HCT116 (cell line): ENCODE measurements around the gene RABGAP1. TPM values are rescaled to one million over a fixed set of nuclear protein-coding genes. Genes with fewer than 3 reads are reported as not detected.

Experiments
- ATAC-seq: fragments of 200-7000 bp; cut with Tn5 transposase; 2 replicates; pipeline ENCODE4 v1.9.1; 2020; ENCODE audit warnings: mild to moderate bottlenecking, moderate library complexity
- BruUV-seq: library from RNA; stranded (reverse); fragments of 400-500 nt; replicated peaks from 2 replicates; lab custom pipeline; 2021; lab: Mats Ljungman, UMichigan
- CTCF ChIA-PET: fragments of 300-600 bp; sonication (Branson Sonifier 250); formaldehyde crosslinking; loops from one replicate; lab custom pipeline; 2021; ENCODE audit warnings: antibody characterized with exemption; lab: Charles Lee
- POLR2A ChIA-PET: fragments of 300-600, 350-600 bp; sonication (Branson Sonifier 250); formaldehyde crosslinking; loops from one replicate; lab custom pipeline; 2021; ENCODE audit warnings: antibody characterized with exemption; lab: Charles Lee
- RAD21 ChIA-PET, 2 experiments: fragments of 300-600 bp; sonication (Branson Sonifier 250); formaldehyde crosslinking; loops; one replicate each; lab custom pipeline; 2023; ENCODE audit warnings: low total read pairs in 2 of 2; ENCODE audit not compliant: uncharacterized antibody in 2 of 2, unreplicated experiment in 2 of 2, low non-redundant PET in 1 of 2; lab: Charles Lee
- DNase-seq: peaks from one replicate; pipeline ENCODE4 v3.0.0-alpha.2; 2010; ENCODE audit warnings: low read depth, low spot score
- H2AFZ ChIP-seq: fragments of 200-600 bp; shearing (Covaris generic), sonication (generic); 2 replicates; pipeline ENCODE4 v1.6.1; 2017; ENCODE audit warnings: low read depth, mixed run types, mixed read lengths, antibody characterized with exemption, low read length; ENCODE audit not compliant: poor library complexity, severe bottlenecking
- H3K27ac ChIP-seq: 2 replicates; pipeline ENCODE4 v1.5.1; 2012; ENCODE audit warnings: low read depth, low read length
- H3K27me3 ChIP-seq: fragments of 200-600 bp; sonication (generic); 2 replicates; pipeline ENCODE4 v1.6.1; 2016; ENCODE audit warnings: mixed run types, low read length, mixed read lengths; ENCODE audit not compliant: insufficient read depth
- H3K36me3 ChIP-seq, 2 experiments: fragments of 200-500 bp in 1 of 2; fragments of 200-600 bp in 1 of 2; sonication (Bioruptor generic) in 1 of 2; sonication (generic) in 1 of 2; 2 replicates each; pipeline versions ENCODE4 v1.5.1 to v1.6.1; 2014 to 2016; ENCODE audit warnings: low read length in 2 of 2, inconsistent platforms in 1 of 2, mixed read lengths in 1 of 2, mixed run types in 1 of 2; ENCODE audit not compliant: insufficient read depth in 2 of 2, control insufficient read depth in 1 of 2
- H3K4me1 ChIP-seq, 2 experiments: fragments of 200-600 bp in 1 of 2; sonication (generic) in 1 of 2; 2 replicates each; pipeline versions ENCODE4 v1.5.1 to v1.6.1; 2012 to 2017; ENCODE audit warnings: low read length in 2 of 2, inconsistent platforms in 1 of 2, mild to moderate bottlenecking in 1 of 2, mixed read lengths in 1 of 2, mixed run types in 1 of 2, moderate library complexity in 1 of 2; ENCODE audit not compliant: insufficient read depth in 2 of 2, control insufficient read depth in 1 of 2
- H3K4me2 ChIP-seq: fragments of 200-600 bp; sonication (generic); 2 replicates; pipeline ENCODE4 v1.6.1; 2017; ENCODE audit warnings: mixed run types, low read length, mixed read lengths
- H3K4me3 ChIP-seq, 2 experiments: fragments of 200-600 bp in 1 of 2; sonication (generic) in 1 of 2; replicated peaks in 1 of 2; 2 replicates each; pipeline ENCODE4 v1.5.1; 2011 to 2016; ENCODE audit warnings: low read length in 2 of 2, control low read depth in 1 of 2, low read depth in 1 of 2, mild to moderate bottlenecking in 1 of 2, mixed read lengths in 1 of 2, mixed run types in 1 of 2
- H3K79me2 ChIP-seq: fragments of 200-600 bp; sonication (generic); 2 replicates; pipeline ENCODE4 v1.6.1; 2017; ENCODE audit warnings: mild to moderate bottlenecking, mixed run types, low read length, moderate library complexity, mixed read lengths; ENCODE audit not compliant: insufficient read depth
- H3K9ac ChIP-seq: fragments of 200-600 bp; sonication (generic); 2 replicates; pipeline ENCODE4 v1.6.1; 2016; ENCODE audit warnings: low read length, mixed read lengths
- H3K9me2 ChIP-seq: fragments of 200-600 bp; sonication (generic), shearing (Covaris generic); 2 replicates; pipeline ENCODE4 v1.6.1; 2017; ENCODE audit warnings: mixed run types, mild to moderate bottlenecking, moderate library complexity; ENCODE audit not compliant: insufficient read depth
- H3K9me3 ChIP-seq, 2 experiments: fragments of 200-500 bp in 1 of 2; fragments of 200-600 bp in 1 of 2; sonication (Bioruptor generic) in 1 of 2; sonication (generic) in 1 of 2; 2 replicates each; pipeline ENCODE4 v1.6.1; 2014 to 2017; ENCODE audit warnings: low read length in 2 of 2, mixed read lengths in 2 of 2, inconsistent platforms in 1 of 2, low read depth in 1 of 2, mild to moderate bottlenecking in 1 of 2, mixed run types in 1 of 2, moderate library complexity in 1 of 2; ENCODE audit not compliant: control insufficient read depth in 1 of 2, insufficient read depth in 1 of 2
- H4K20me1 ChIP-seq: fragments of 200-600 bp; sonication (generic), shearing (Covaris generic); 2 replicates; pipeline ENCODE4 v1.6.1; 2017; ENCODE audit warnings: mixed run types, mild to moderate bottlenecking, moderate library complexity; ENCODE audit not compliant: insufficient read depth
- CTCF ChIP-seq, 3 experiments: fragments of 200-600 bp in 1 of 3; sonication (generic) in 1 of 3; IDR thresholded peaks in 2 of 3; conservative IDR thresholded peaks in 1 of 3; 2 replicates each; pipeline ENCODE4 v1.5.1; 2012 to 2017; ENCODE audit warnings: low read depth in 2 of 3, low read length in 2 of 3, antibody characterized with exemption in 1 of 3, borderline replicate concordance in 1 of 3, control low read depth in 1 of 3, mild to moderate bottlenecking in 1 of 3, mixed read lengths in 1 of 3, mixed run types in 1 of 3, moderate library complexity in 1 of 3; ENCODE audit not compliant: insufficient read depth in 1 of 3
- MAX ChIP-seq: IDR thresholded peaks from 2 replicates; pipeline ENCODE4 v1.6.1; 2012
- SIN3A ChIP-seq: IDR thresholded peaks from 2 replicates; pipeline ENCODE4 v1.6.1; 2012; ENCODE audit warnings: low read depth
- YY1 ChIP-seq: IDR thresholded peaks from 2 replicates; pipeline ENCODE4 v1.6.1; 2011; ENCODE audit warnings: low read length, low read depth, moderate library complexity, mild to moderate bottlenecking; ENCODE audit not compliant: insufficient replicate concordance; ENCODE audit errors: extremely low read depth
- ZBTB33 ChIP-seq: IDR thresholded peaks from 2 replicates; pipeline ENCODE4 v1.6.1; 2011; ENCODE audit warnings: mild to moderate bottlenecking, low read length, moderate library complexity; ENCODE audit not compliant: insufficient replicate concordance; ENCODE audit errors: extremely low read depth
- ZFX ChIP-seq: fragments of 450-650 bp; IDR thresholded peaks from 2 replicates; pipeline ENCODE4 v1.6.1; 2017
- ZNF274 ChIP-seq: fragments of 200-500 bp; sonication (Bioruptor generic); IDR thresholded peaks from 2 replicates; pipeline ENCODE4 v1.6.1; 2014; ENCODE audit warnings: mild to moderate bottlenecking, low read depth, low read length, inconsistent platforms
- intact Hi-C: fragments of 100-400 bp; cut with micrococcal nuclease; formaldehyde crosslinking; loops from 2 replicates; pipeline ENCODE4 v1.10.0; 2022
- total RNA-seq: library from RNA; stranded (reverse); gene quantifications from one replicate; pipeline ENCODE4 v1.2.1, GENCODE V29; 2021; ENCODE audit not compliant: unreplicated experiment

RABGAP1 gene
- total RNA-seq, 1 experiment from 2014 or later: 29.7 TPM

GRCh38 chr9:123033864-123034601, 93.2 kb downstream of the RABGAP1 start:
- no peak overlapping the region for H3K9ac ChIP-seq
- TF ChIP-seq SIN3A (no peak), ZFX (no peak), ZNF274 (no peak)
- DNase-seq (no peak), ATAC-seq (no peak)
- H3K9me3 ChIP-seq: no peaks in the 10 kb centered on the region
- no peaks in the 10 kb centered on the region for H3K36me3 ChIP-seq
- H3K27me3 ChIP-seq: no peaks in the 10 kb centered on the region
- ChIA-PET RAD21 (no interaction called here), CTCF (no interaction called here), POLR2A (no interaction called here)
- H3K4me2 ChIP-seq: no peak overlapping the region
- H3K27ac ChIP-seq: no peak overlapping the region
- no peaks in the 10 kb centered on the region for H3K79me2 ChIP-seq
- H4K20me1 ChIP-seq: no peaks in the 10 kb centered on the region
- H3K4me3 ChIP-seq: no peak overlapping the region
- H2AFZ ChIP-seq: no peak overlapping the region
- no peaks in the 10 kb centered on the region for H3K4me1 ChIP-seq
- H3K9me2 ChIP-seq: no peaks in the 10 kb centered on the region
- intact Hi-C loops: no loop called here
- no TSS peak for BruUV-seq

GRCh38 chr9:123034881-123035510, 94.2 kb downstream of the RABGAP1 start:
- ATAC-seq: no peak
- Histone ChIP-seq H2AFZ (no peak overlapping the region), H3K9me3 (no peaks in the 10 kb centered on the region), H3K4me3 (no peak overlapping the region), H3K27ac (no peak overlapping the region), H3K9me2 (no peaks in the 10 kb centered on the region), H3K36me3 (no peaks in the 10 kb centered on the region), H3K4me2 (no peak overlapping the region), H4K20me1 (no peaks in the 10 kb centered on the region), H3K9ac (no peak overlapping the region), H3K27me3 (no peaks in the 10 kb centered on the region), H3K4me1 (no peaks in the 10 kb centered on the region), H3K79me2 (no peaks in the 10 kb centered on the region)
- DNase-seq: no peak
- intact Hi-C loops: no loop called here
- no TSS peak for BruUV-seq
- ChIA-PET CTCF (no interaction called here), POLR2A (no interaction called here), RAD21 (no interaction called here)
- TF ChIP-seq MAX (no peak), ZBTB33 (no peak), CTCF (IDR thresholded peaks at IDR 0.05 in 2 of 3, conservative IDR thresholded peaks at IDR 0.05 in 1 of 3; ENCODE audit: borderline replicate concordance in 1 of 3, insufficient read depth in 1 of 3, low read depth in 2 of 3, low read length in 2 of 3) (no peak), YY1 (no peak)
